GM21515 (cell line): ENCODE data around the gene BRD4.

Source experiments
- ATAC-seq: cut with Tn5 transposase; IDR thresholded peaks from one replicate; pipeline ENCODE4 v1.9.1; 2021; ENCODE audit not compliant: unreplicated experiment

BRD4 gene

GRCh38 chr19:15234431-15235130 is 97.8 kb downstream of the BRD4 start:
- no peak for ATAC-seq

DNA sequence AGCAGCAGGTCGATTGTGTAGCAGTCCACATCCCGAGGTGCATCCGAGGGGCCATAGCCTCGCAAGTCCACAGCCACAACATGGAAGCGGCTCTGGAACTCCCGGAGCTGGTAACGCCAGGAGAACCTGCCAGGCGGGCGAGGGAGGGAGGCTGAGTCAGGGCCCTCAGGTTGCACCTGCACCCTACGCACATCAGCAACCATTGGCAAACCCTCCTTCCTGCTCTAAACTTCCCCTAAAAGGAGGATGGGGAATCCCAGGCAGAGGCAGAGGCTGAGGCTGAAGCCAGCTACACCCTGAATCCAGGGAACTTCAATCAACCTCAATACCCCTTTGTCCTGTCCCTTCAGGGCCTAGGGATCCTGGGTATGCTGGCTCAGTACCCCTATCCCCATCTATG is 101.1 kb downstream of the BRD4 start:
- no peak for ATAC-seq

DNA sequence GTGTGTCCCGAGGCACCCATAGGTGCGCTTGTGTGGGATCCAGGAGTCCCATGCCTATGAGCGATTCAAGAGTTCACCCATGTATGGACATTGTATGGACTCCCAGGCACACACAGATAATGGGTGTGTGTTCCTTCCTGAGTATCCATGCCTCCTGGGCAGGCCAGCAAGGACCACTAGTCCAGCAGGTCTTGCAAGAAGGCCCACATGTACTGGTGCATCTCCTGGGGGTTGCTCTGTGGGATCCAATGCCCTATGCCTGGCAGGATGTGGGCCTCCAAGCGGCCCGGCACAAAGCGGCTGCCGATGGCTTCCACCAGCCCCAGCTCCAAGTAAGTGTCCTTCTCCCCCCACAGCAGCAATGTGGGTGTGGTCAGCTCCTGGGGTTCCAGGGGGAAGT is 105.1 kb downstream of the BRD4 start:
- no peak for ATAC-seq

DNA sequence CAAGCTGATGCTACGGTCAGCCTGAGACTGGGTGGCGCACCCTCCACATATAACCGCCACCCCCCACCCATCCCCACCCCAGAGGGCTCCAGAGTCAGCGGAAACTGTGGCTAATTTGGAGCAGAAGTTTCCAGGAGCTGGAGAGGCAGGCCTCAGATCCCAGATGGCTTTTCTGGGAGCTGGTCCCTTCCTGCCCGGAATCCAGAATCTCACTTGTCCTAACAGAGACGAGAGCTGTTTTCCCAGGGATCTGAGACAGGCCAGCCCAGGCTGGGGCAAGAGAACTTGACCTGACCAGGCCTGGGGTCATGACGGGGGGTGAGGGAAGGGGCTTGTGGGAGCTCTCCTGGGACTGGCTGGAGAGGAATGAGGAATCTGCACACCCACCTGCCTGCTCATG is 106.6 kb downstream of the BRD4 start:
- ATAC-seq: no peak

DNA sequence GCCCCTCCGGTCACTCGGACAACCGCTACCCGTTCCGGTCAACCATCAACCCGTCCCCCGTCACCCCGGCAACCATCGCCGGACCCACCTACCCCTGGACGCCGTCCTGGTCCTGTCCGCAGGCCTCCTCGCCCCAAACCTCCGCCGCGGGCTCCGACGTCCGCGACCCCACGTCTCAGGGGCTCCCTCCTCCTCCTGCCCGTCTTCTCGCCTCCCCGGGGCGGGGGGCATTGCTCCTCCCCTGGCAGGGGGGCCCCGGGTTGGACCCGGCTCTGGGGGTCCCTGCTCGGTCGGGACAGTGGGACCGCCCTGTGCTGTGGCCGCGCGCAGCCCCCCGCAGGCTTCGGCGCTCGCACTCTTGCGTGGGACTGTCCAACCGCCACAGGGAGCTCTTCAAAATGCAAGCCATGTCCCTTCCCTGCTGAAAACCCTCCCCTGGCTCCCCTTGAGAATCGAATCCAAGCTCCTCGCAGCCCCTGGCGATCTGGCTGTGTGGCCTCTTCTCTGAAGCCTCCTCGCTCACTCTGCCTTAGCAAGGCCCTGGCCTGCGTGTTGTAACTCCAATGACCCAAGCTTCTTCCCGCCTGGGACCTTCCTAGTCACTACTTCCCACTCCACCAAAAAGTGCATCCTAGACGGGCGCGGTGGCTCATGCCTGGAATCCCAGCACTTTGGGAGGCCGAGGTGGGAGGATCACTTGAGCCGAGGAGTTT is 108.5 kb downstream of the BRD4 start:
- no peak for ATAC-seq

- ATAC-seq: peak; percentile 83
Observed at GRCh38 chr19:15222738-15223648, 109.3 kb downstream of the BRD4 start.

- no peak for ATAC-seq
Observed at GRCh38 chr19:15220833-15221232, 111.5 kb downstream of the BRD4 start.

- ATAC-seq: no peak
Observed at GRCh38 chr19:15218501-15218900, 113.8 kb downstream of the BRD4 start.

- ATAC-seq: no peak
Observed at GRCh38 chr19:15216363-15216762, 116.0 kb downstream of the BRD4 start.

GRCh38 chr19:15213715-15214381 is 118.5 kb downstream of the BRD4 start:
- ATAC-seq: no peak

DNA sequence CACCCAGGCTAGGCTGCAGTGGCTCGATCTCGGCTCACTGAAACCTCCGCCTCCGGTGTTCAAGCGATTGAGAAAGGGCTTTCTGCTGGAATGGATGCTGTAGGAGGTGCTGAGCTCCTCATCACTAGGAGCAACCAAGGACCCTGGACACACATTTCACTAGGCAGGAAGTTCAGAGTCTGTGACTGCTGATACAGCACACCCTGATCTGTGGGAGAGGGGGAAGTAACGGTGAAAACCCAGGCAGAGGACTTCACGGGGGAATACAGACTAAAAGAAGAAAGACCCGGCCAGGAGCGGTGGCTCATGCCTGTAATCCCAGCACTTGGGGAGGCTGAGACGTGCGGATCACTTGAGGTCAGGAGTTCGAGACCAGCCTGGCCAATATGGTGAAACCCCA is 119.6 kb downstream of the BRD4 start:
- no peak for ATAC-seq

GRCh38 chr19:15210323-15210781 is 122.0 kb downstream of the BRD4 start:
- ATAC-seq: no peak

- ATAC-seq: no peak
Observed at GRCh38 chr19:15201374-15202023, 130.8 kb downstream of the BRD4 start.

DNA sequence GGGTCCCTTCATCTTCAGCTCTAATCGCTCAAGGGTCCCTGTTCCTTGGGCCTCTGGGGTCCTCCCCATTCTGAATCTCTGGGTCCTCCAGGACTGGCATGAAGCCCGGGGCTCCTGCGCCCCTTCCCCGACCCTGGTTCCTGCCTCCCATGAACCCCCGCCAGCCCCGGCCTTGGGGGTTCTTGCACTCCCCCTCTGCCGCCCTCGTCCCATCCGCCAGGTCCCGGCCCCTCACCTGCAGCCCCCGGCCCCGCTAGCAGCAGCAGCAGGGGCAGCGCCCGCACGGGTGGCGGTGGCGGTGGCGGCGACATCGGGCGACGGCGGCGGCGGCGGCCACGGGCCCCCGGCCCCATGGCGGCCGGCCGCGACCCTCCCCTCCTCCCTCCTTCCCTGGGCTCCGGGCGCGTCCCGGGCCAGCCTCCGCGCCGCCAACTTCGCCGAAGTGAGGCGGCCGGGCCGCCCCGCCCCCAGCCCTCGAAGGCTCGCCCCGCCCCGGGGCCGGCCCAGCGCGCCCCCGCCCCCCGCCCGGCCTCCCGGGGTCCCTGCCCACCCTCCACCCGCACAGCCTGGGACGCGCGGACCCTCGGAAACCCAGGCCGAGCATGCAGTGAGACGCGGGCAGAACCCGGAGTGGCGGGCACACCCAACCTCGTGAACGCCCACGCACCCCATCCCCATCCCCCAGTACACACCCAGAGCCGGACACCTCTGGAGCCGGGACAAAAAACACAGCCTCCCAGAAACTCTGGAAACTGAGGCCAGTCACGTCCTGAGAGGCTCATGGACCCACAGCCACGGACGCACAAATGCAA is 131.6 kb downstream of the BRD4 start, which contains the start of gene NOTCH3:
NOTCH3 (minus strand) TSS at position 443 of the 812 bp plus-strand sequence; CDS start at position 353, 90 bp downstream.
- ATAC-seq: no peak

DNA sequence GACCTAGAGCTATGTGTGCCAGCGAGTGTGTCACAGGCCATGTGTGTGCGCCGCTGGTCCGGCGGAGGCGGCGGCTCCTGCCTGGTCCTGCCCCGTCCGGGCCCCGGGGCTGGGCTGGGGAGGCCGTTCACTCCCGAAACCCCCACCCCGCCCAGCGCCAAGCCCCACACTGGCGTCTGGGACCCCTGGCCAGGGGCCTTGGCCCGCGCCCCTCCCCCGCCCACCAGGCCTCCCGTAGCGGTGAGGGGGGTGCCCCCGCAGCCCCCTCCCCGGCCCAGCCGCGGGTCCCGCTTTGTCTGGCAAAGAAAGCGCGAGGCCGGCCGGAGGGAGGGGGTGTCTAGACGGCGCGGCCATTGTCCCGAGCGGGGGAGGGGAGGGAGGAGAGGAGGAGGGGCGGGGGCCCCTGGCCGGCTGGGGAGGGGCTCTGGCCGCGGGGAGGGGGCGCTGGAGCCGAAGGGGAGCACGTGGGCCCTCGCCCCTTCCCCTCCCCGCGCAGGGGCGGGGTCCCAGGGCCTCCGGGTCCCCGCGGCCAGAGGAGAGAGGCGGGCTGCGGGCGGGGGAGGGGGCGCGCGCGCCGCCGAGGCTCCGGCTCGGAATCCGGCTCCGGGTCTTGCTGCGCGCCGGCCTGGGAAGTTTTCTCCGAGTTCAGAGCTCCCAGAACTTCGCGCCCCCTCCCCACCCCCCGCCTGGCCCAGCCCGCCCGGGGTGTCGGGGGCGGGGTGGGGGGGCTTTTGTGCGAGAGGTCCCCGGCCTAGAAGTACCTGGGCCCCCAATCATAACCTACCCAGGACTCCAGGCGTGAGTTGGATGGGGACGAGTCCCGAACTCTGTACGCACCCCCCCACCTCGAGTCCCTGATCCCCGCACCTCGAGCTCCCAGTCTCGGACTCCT is 132.4 kb downstream of the BRD4 start:
- no peak for ATAC-seq

- ATAC-seq: no peak
Observed at GRCh38 chr19:15198951-15199660, 133.2 kb downstream of the BRD4 start.

GRCh38 chr19:15197942-15198341 is 134.4 kb downstream of the BRD4 start:
- ATAC-seq: no peak
